GM21717 (cell line): ENCODE measurements around the gene WDR76.
"Not testable (repeated sequence)": the region's sequence is repeated elsewhere in the genome, so short reads cannot be mapped to it uniquely, and the experiment has no call there.

Source experiments
- ATAC-seq: cut with Tn5 transposase; IDR thresholded peaks from one replicate; pipeline ENCODE4 v1.9.1; 2021; ENCODE audit warnings: mild to moderate bottlenecking, moderate library complexity; ENCODE audit not compliant: unreplicated experiment

The WDR76 gene

GRCh38 chr15:43815064-43815463 lies 11.7 kb upstream of the WDR76 start:
- ATAC-seq: not testable (repeated sequence)

GRCh38 chr15:43821505-43821904 lies 5.3 kb upstream of the WDR76 start:
- no peak for ATAC-seq

GRCh38 chr15:43824302-43825246 lies 2.2 kb upstream of the WDR76 start, which contains the start of gene MFAP1:
TSS of gene MFAP1 (minus strand) at chr15:43824690. CDS start at chr15:43824569, 121 bp downstream.
- ATAC-seq: peak; percentile 63

- ATAC-seq: not testable (repeated sequence)
These were observed 1.5 kb upstream of the WDR76 start for GRCh38 chr15:43825305-43825704.

- ATAC-seq: no peak
These were observed 734 bp upstream of the WDR76 start for GRCh38 chr15:43826029-43826507.

GRCh38 chr15:43828061-43828657 lies 1.4 kb downstream of the WDR76 start:
- ATAC-seq: no peak

GRCh38 chr15:43829951-43830540 lies 3.2 kb downstream of the WDR76 start:
- ATAC-seq: not testable (repeated sequence)

- not testable (repeated sequence) for ATAC-seq
These were observed 4.0 kb downstream of the WDR76 start for GRCh38 chr15:43830691-43831275.

GRCh38 chr15:43831519-43832052 lies 4.8 kb downstream of the WDR76 start:
- not testable (repeated sequence) for ATAC-seq

GRCh38 chr15:43832485-43832884 lies 5.7 kb downstream of the WDR76 start:
- not testable (repeated sequence) for ATAC-seq

- ATAC-seq: no peak
These were observed 18.6 kb downstream of the WDR76 start for GRCh38 chr15:43845421-43845820.

GRCh38 chr15:43851251-43851650 lies 24.4 kb downstream of the WDR76 start:
- ATAC-seq: no peak

GRCh38 chr15:43852607-43853006 lies 25.8 kb downstream of the WDR76 start:
- no peak for ATAC-seq

- no peak for ATAC-seq
These were observed 28.0 kb downstream of the WDR76 start for GRCh38 chr15:43854801-43855200.

GRCh38 chr15:43859546-43859945 lies 32.7 kb downstream of the WDR76 start:
- no peak for ATAC-seq

GRCh38 chr15:43866636-43867035 lies 39.8 kb downstream of the WDR76 start:
- not testable (repeated sequence) for ATAC-seq

GRCh38 chr15:43867096-43867495 lies 40.3 kb downstream of the WDR76 start:
- no peak for ATAC-seq

- no peak for ATAC-seq
These were observed 41.6 kb downstream of the WDR76 start for GRCh38 chr15:43868406-43868805.

- ATAC-seq: no peak
These were observed 45.0 kb downstream of the WDR76 start for GRCh38 chr15:43871835-43872234.

- no peak for ATAC-seq
These were observed 45.7 kb downstream of the WDR76 start for GRCh38 chr15:43872416-43873020.
